Measurements from ENCODE around the gene TIAM1.

DNA sequence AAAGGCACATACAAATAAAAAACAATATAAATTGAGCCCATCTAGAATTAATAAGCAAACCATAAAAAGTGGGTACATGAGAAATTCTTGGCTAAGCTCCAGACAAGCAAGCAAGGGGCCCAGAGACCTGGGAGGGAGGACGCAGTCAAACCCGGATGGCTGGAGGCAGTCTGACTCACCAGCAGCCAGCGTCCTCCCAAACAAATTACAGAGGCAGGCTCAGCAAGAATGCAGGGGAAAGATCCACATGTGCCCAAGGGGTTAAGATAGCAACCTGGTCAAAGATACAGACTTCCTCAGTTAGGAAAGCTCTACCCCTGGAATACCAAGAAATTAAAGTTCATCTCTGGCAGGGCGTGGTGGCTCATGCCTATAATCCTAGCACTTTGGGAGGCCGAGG is 7.4 kb upstream of the TIAM1 start:
- no peak for TF ChIP-seq CTCF (IDR thresholded peaks at IDR 0.05)
- TF ChIP-seq POLR2A (IDR thresholded peaks at IDR 0.05), result no peak

Measured in heart left ventricle (tissue), 13 donors.